AG04449 (cell line): ENCODE data around the gene ANG.
"Not testable (repeated sequence)": the region's sequence is repeated elsewhere in the genome, so short reads cannot be mapped to it uniquely, and the experiment has no call there.

Experiments used
- CTCF ChIA-PET: fragments of 350-600 bp; formaldehyde crosslinking; extraction: SDS; loops from one replicate; lab custom pipeline; 2021; ENCODE audit warnings: antibody characterized with exemption; lab: Yijun Ruan, JAX
- POLR2A ChIA-PET: fragments of 400-600, 350-600 bp; formaldehyde crosslinking; extraction: SDS; loops from one replicate; lab custom pipeline; 2020; ENCODE audit warnings: antibody characterized with exemption, inconsistent platforms; lab: Yijun Ruan, JAX
- DNase-seq: peaks from one replicate; pipeline ENCODE4 v3.0.0-alpha.2; 2010; ENCODE audit warnings: low read depth, low spot score
- H3K4me3 ChIP-seq: 2 replicates; pipeline ENCODE4 v1.5.1; 2011; ENCODE audit warnings: low read depth, mild to moderate bottlenecking, control low read depth, low read length
- TF ChIP-seq, protein P1 (sequence below): IDR thresholded peaks from one replicate; pipeline ENCODE4 v1.5.1; 2011; ENCODE audit warnings: mild to moderate bottlenecking, moderate library complexity, low read length, control low read depth, inconsistent platforms; ENCODE audit not compliant: insufficient read depth; ENCODE audit errors: missing control alignments

Gene ANG

DNA sequence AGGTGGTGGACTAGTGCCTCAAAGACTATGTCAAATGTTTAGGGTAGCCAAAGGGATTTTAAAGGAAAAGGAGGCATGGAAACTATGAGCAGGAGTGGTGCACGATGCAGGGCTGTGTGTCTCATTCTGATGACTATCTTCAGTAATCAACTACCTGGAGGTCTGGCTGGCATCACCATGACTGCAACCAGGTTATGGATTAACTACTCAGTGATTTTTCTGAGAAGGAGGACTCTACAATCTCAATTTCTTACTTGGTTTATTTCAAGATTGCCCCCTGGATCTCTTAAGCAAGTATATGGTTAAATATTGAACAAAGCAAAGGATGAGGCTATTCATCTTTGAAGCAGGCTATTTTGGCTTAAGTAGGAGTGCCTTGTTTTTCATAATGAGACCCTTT is 38.0 kb downstream of the ANG start:
- no peak for DNase-seq
- ChIA-PET POLR2A (no interaction called here), CTCF (no interaction called here)
- TF ChIP-seq, protein P1, sequence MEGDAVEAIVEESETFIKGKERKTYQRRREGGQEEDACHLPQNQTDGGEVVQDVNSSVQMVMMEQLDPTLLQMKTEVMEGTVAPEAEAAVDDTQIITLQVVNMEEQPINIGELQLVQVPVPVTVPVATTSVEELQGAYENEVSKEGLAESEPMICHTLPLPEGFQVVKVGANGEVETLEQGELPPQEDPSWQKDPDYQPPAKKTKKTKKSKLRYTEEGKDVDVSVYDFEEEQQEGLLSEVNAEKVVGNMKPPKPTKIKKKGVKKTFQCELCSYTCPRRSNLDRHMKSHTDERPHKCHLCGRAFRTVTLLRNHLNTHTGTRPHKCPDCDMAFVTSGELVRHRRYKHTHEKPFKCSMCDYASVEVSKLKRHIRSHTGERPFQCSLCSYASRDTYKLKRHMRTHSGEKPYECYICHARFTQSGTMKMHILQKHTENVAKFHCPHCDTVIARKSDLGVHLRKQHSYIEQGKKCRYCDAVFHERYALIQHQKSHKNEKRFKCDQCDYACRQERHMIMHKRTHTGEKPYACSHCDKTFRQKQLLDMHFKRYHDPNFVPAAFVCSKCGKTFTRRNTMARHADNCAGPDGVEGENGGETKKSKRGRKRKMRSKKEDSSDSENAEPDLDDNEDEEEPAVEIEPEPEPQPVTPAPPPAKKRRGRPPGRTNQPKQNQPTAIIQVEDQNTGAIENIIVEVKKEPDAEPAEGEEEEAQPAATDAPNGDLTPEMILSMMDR = no peak
- no peak overlapping the region for H3K4me3 ChIP-seq

- no peak for DNase-seq
- ChIA-PET POLR2A (no interaction called here), CTCF (no interaction called here)
- no peak overlapping the region for H3K4me3 ChIP-seq
- TF ChIP-seq, protein P1 = no peak
These were observed 42.3 kb downstream of the ANG start for GRCh38 chr14:20730891-20731290.

- ChIA-PET CTCF (no interaction called here), POLR2A (no interaction called here)
- DNase-seq = no peak
- TF ChIP-seq, protein P1 = no peak
- no peak overlapping the region for H3K4me3 ChIP-seq
These were observed 43.9 kb downstream of the ANG start for GRCh38 chr14:20732477-20732876.

GRCh38 chr14:20732979-20733635 is 44.5 kb downstream of the ANG start:
- H3K4me3 ChIP-seq = no peak overlapping the region
- TF ChIP-seq, protein P1 = no peak
- ChIA-PET CTCF (no interaction called here), POLR2A (no interaction called here)
- DNase-seq = no peak

DNA sequence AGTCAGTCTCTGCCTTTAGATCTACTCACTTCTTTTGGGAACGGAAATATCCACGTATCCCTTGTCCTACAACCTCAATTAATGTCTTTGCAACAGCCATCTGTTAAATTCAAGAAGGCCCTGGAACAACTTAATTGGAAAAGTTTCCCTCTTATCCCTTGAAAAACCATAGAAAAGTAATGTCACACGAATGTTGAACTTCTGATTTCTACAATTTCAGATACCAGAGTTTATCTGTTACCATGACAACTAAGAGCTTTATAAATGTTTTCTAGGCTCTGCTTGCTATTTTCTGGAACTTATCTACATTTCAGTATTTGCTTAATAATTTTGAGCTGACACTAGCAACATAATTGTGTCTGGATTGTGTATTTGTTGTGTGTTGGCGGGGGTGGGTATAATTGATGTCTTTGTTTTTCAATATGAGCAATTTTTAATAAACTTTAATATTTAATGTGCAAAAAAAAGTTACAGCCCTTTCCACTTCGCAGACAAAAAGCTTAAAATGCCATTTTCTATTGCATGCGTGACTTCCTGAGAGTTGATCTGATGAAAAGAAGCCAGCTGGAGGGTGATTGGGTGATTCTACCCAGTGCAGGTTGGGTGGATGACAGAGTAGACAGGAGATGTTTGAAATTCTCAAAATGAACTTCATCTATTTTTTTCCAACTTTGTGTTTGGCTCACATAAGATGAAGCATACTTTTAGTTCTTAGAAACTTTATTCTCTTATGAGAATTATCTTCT is 45.3 kb downstream of the ANG start:
- no peak for DNase-seq
- H3K4me3 ChIP-seq = no peak overlapping the region
- CTCF ChIA-PET = no interaction called here
- POLR2A ChIA-PET = no interaction called here
- TF ChIP-seq, protein P1 = no peak

DNA sequence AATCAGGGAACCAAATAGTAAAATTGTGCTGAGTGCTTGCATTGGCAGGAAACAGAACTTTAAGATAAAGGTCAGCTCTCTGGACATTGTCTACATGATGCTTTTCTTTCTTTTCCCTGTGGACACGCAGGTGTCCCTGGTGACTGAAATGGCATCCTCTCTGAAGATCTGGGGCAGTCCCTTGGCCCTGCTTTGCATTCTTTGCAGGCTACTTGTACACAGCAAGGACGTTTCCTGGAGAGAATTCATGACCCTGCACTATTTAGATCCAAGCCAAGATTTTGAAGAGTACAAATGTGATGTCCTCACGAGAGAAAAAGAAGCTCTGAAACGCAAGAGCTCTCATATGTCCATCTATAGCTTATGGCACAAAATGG is 45.9 kb downstream of the ANG start:
- H3K4me3 ChIP-seq = no peak overlapping the region
- no peak for DNase-seq
- TF ChIP-seq, protein P1 = no peak
- CTCF ChIA-PET = no interaction called here
- POLR2A ChIA-PET = no interaction called here

- POLR2A ChIA-PET, H3K4me3 ChIP-seq, CTCF ChIA-PET, DNase-seq: not testable (repeated sequence)
These were observed 49.7 kb downstream of the ANG start for GRCh38 chr14:20738292-20738691.
